Ishikawa (cell line): ENCODE measurements around the gene EIF2B1.

Experiments used
- CREB1 ChIP-seq: IDR thresholded peaks from 2 replicates; pipeline ENCODE4 v1.6.1; 2012; ENCODE audit warnings: low read depth
- EGR1 ChIP-seq: IDR thresholded peaks from 2 replicates; pipeline ENCODE4 v1.6.1; 2012
- EP300 ChIP-seq: IDR thresholded peaks from 2 replicates; pipeline ENCODE4 v1.6.1; 2012; ENCODE audit warnings: borderline replicate concordance
- RAD21 ChIP-seq: IDR thresholded peaks from 2 replicates; pipeline ENCODE4 v1.6.1; 2012; ENCODE audit warnings: low read depth
- TAF1 ChIP-seq: IDR thresholded peaks from 2 replicates; pipeline ENCODE4 v1.6.1; 2012; ENCODE audit warnings: low read depth, mild to moderate bottlenecking
- YY1 ChIP-seq: IDR thresholded peaks from 2 replicates; pipeline ENCODE4 v1.6.1; 2012; ENCODE audit warnings: low read depth
- ZBTB7A ChIP-seq: IDR thresholded peaks from 2 replicates; pipeline ENCODE4 v1.6.1; 2012; ENCODE audit warnings: low read depth

DNA sequence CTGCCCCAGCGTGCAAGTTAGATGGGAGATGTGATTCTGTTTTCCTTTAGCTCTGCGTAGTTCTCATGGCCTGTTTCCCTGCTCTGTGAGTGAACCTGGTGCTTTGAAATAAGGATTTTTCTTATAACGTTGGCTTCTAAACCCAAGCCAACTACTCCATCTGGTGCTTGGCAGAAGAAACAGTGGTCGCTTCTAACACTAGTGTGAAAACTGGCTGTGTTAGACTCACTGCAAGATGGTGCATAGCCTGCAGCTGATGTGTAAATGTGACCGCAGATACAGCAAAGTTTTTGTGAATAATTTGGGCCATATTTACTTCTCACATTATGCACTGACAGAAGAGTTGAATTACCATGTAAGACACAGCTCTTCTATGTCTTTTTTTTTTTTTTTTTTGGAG, 12.4 kb upstream of the EIF2B1 start:
- TF ChIP-seq RAD21: no peak
- TF ChIP-seq EGR1: no peak
- TF ChIP-seq CREB1: no peak
- TF ChIP-seq YY1: no peak
- TF ChIP-seq EP300: no peak
- no peak for TF ChIP-seq TAF1
- TF ChIP-seq ZBTB7A: no peak
